ENCODE data around the gene ATXN1L.

ATXN1L gene

GRCh38 chr16:71854369-71854948 is 8.7 kb downstream of the ATXN1L start:
- no peak for DNase-seq (ENCODE audit: extremely low spot score)
- POLR2A ChIA-PET: interaction anchor here (1.1 to 1.6 kb wide), 2 partner anchors 9 to 20 kb away, joined by 3 read pairs; partner anchors contain the start of gene ATXN1L
- no peak for TF ChIP-seq BHLHE40 (IDR thresholded peaks at IDR 0.05; ENCODE audit: borderline replicate concordance)
- no peak for TF ChIP-seq SP1 (IDR thresholded peaks at IDR 0.05)
- TF ChIP-seq TARDBP (IDR thresholded peaks at IDR 0.05): no peak
- no peak for TF ChIP-seq CTBP1 (IDR thresholded peaks at IDR 0.05; ENCODE audit: borderline replicate concordance)
- TF ChIP-seq LEF1 (IDR thresholded peaks at IDR 0.05; ENCODE audit: borderline replicate concordance): no peak
- no peak for TF ChIP-seq ARNT (IDR thresholded peaks at IDR 0.05)
- TF ChIP-seq L3MBTL2 (conservative IDR thresholded peaks at IDR 0.05): no peak
- TF ChIP-seq FOXA1 (IDR thresholded peaks at IDR 0.05): no peak
- TF ChIP-seq HDGF (IDR thresholded peaks at IDR 0.05; ENCODE audit: borderline replicate concordance): no peak
- no peak for TF ChIP-seq FOXM1 (IDR thresholded peaks at IDR 0.05; ENCODE audit: borderline replicate concordance)
- TF ChIP-seq, protein P1, sequence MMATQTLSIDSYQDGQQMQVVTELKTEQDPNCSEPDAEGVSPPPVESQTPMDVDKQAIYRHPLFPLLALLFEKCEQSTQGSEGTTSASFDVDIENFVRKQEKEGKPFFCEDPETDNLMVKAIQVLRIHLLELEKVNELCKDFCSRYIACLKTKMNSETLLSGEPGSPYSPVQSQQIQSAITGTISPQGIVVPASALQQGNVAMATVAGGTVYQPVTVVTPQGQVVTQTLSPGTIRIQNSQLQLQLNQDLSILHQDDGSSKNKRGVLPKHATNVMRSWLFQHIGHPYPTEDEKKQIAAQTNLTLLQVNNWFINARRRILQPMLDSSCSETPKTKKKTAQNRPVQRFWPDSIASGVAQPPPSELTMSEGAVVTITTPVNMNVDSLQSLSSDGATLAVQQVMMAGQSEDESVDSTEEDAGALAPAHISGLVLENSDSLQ (IDR thresholded peaks at IDR 0.05): no peak
- TF ChIP-seq NFRKB (IDR thresholded peaks at IDR 0.05): no peak
- TF ChIP-seq FOXK2 (IDR thresholded peaks at IDR 0.05): no peak
- no peak for TF ChIP-seq ELF4 (IDR thresholded peaks at IDR 0.05)
- TF ChIP-seq ZNF384 (IDR thresholded peaks at IDR 0.05): no peak
- no peak for TF ChIP-seq SUZ12 (IDR thresholded peaks at IDR 0.05)
- CTCF ChIA-PET: no interaction called here

DNA sequence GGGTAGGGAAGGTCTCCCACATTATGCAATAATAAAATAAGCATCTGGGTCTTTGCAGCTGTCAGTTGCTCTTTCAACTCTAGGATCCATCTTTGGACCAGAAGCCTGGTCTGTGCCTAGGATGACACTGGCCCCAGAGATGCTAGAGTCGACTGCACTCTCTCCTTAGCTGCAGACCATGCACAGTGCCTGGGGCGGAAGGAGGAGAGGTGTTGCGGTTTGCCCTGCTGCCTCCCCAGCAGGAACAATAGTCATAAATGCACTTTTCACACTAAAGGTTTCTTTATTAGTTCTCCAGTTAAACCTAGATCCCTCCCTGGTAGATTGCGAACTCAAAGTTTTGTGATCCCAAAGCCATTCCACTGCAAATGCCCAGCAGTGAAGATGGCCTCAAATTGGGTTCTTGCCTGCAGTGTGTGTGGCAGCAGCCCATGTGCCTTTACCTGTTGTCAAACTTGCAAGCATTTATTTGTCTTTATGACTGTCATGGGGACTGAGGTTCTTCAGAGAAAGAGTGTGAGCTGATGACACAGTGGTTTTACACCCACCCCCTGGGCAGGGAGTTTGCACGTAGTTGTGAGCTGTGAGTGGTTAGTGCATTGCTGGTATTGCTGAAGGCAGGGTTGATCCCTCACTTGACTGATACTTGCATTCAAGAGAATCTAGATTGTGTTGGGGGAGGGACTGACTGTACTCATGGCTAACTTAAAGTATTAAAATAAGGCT is 10.3 kb downstream of the ATXN1L start:
- DNase-seq (ENCODE audit: extremely low spot score): no peak
- ChIA-PET POLR2A (interaction anchor here (1.6 kb wide), 1 partner anchor 10 kb away, joined by 3 read pairs; the partner anchor contains the start of gene ATXN1L), CTCF (no interaction called here)
- TF ChIP-seq SUZ12 (IDR thresholded peaks at IDR 0.05): no peak
- TF ChIP-seq, protein P1 (IDR thresholded peaks at IDR 0.05): no peak
- no peak for TF ChIP-seq TARDBP (IDR thresholded peaks at IDR 0.05)
- no peak for TF ChIP-seq BHLHE40 (IDR thresholded peaks at IDR 0.05; ENCODE audit: borderline replicate concordance)
- TF ChIP-seq FOXA1 (IDR thresholded peaks at IDR 0.05): no peak

- no peak for DNase-seq (ENCODE audit: extremely low spot score)
- CTCF ChIA-PET: interaction anchor here (0.6 kb wide), 1 partner anchor 317 kb away, joined by 3 read pairs; no protein-coding TSS in a partner anchor
- POLR2A ChIA-PET: interaction anchor here (3.1 kb wide), 1 partner anchor 14 kb away, joined by 12 read pairs; the partner anchor contains the start of gene ATXN1L
- no peak for TF ChIP-seq FOXK2 (IDR thresholded peaks at IDR 0.05)
- no peak for TF ChIP-seq CTBP1 (IDR thresholded peaks at IDR 0.05; ENCODE audit: borderline replicate concordance)
- TF ChIP-seq HDGF (IDR thresholded peaks at IDR 0.05; ENCODE audit: borderline replicate concordance): no peak
- TF ChIP-seq FOXM1 (IDR thresholded peaks at IDR 0.05; ENCODE audit: borderline replicate concordance): no peak
- no peak for TF ChIP-seq NFRKB (IDR thresholded peaks at IDR 0.05)
- TF ChIP-seq SP1 (IDR thresholded peaks at IDR 0.05): no peak
- TF ChIP-seq BHLHE40 (IDR thresholded peaks at IDR 0.05; ENCODE audit: borderline replicate concordance): no peak
- TF ChIP-seq TARDBP (IDR thresholded peaks at IDR 0.05): no peak
- TF ChIP-seq SUZ12 (IDR thresholded peaks at IDR 0.05): no peak
- TF ChIP-seq L3MBTL2 (conservative IDR thresholded peaks at IDR 0.05): no peak
- no peak for TF ChIP-seq ELF4 (IDR thresholded peaks at IDR 0.05)
- no peak for TF ChIP-seq LEF1 (IDR thresholded peaks at IDR 0.05; ENCODE audit: borderline replicate concordance)
- TF ChIP-seq, protein P1 (IDR thresholded peaks at IDR 0.05): no peak
- TF ChIP-seq ZNF384 (IDR thresholded peaks at IDR 0.05): no peak
- no peak for TF ChIP-seq FOXA1 (IDR thresholded peaks at IDR 0.05)
- TF ChIP-seq ARNT (IDR thresholded peaks at IDR 0.05): no peak
These were observed 14.2 kb downstream of the ATXN1L start for GRCh38 chr16:71859762-71860521.

DNA sequence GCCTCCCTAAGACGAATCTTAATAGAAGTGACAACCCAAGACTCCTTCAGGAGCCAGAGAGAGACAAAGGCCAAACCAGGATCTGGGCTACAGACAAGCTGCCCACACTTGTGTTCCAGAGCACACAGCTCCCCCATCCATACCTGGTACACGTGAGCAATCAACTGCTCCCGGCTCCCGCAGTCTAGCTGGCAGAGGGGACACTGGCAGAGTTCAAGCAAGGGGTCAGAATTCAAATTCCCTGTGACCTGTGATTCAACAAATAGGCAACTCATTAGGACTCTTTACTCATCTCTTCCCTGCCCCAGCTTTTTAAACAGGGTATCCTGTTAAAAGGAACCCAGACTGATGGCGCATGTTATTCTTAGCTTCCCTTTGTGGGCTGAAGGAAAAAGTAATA is 18.2 kb downstream of the ATXN1L start:
- POLR2A ChIA-PET: no interaction called here
- CTCF ChIA-PET: no interaction called here
- TF ChIP-seq, protein P1 (IDR thresholded peaks at IDR 0.05): no peak
- TF ChIP-seq LEF1 (IDR thresholded peaks at IDR 0.05; ENCODE audit: borderline replicate concordance) (no peak), SP1 (IDR thresholded peaks at IDR 0.05) (no peak), BHLHE40 (IDR thresholded peaks at IDR 0.05; ENCODE audit: borderline replicate concordance) (no peak), ZNF384 (IDR thresholded peaks at IDR 0.05) (no peak), TARDBP (IDR thresholded peaks at IDR 0.05) (no peak), FOXA1 (IDR thresholded peaks at IDR 0.05) (no peak), HDGF (IDR thresholded peaks at IDR 0.05; ENCODE audit: borderline replicate concordance) (no peak), SUZ12 (IDR thresholded peaks at IDR 0.05) (no peak), L3MBTL2 (conservative IDR thresholded peaks at IDR 0.05) (no peak), ELF4 (IDR thresholded peaks at IDR 0.05) (no peak), FOXK2 (IDR thresholded peaks at IDR 0.05) (no peak), NFRKB (IDR thresholded peaks at IDR 0.05) (no peak), CTBP1 (IDR thresholded peaks at IDR 0.05; ENCODE audit: borderline replicate concordance) (no peak), ARNT (IDR thresholded peaks at IDR 0.05) (no peak), FOXM1 (IDR thresholded peaks at IDR 0.05; ENCODE audit: borderline replicate concordance) (no peak)
- DNase-seq (ENCODE audit: extremely low spot score): no peak

Data from HEK293T (cell line).